Retinal pigment epithelial cell (primary cell): ENCODE data around the gene DSCAML1.

Experiments
- DNase-seq: peaks from one replicate; pipeline ENCODE4 v3.0.0-alpha.2; 2010; ENCODE audit warnings: low read depth
- H3K4me3 ChIP-seq: 2 replicates; pipeline ENCODE4 v1.5.1; 2011; ENCODE audit warnings: mild to moderate bottlenecking, low read length, control low read depth, moderate library complexity
- TF ChIP-seq, protein P1 (sequence below): conservative IDR thresholded peaks from 2 replicates; pipeline ENCODE4 v1.5.1; 2011; ENCODE audit warnings: low read depth, low read length, control low read depth, inconsistent platforms

The DSCAML1 gene

DNA sequence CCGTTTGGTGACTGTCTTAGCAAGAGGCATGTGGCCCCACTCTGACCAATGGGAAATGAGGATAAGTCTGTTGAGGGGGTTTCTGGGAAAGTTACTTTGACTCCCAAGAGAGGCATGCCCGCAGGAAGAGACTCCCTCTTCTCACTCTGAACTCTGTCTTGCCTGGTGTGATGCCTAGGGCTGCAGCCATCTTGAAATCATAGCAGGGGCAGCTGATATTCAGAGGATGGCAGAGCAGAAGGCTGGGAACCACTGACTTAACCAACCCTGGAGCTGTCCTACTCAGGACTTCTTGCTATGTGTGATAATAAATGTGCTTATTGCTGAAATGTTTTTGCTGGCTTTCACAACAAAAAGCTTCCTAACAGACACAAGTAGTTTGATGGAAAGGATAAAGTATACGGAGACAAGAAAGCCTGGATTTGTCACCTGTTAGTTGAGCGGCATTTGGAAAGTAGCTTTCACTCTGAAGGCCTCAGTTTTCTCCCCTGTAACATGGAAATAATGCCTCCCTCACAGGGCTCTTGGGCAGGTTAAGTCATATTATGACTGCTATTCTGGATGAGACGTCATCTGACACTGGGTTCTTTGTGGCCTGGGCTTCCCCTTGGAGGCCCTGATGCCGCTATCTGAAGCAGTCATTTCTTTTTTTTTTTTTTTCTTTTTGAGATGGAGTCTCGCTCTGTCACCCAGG, 340.8 kb downstream of the DSCAML1 start:
- no peak for DNase-seq
- TF ChIP-seq, protein P1, sequence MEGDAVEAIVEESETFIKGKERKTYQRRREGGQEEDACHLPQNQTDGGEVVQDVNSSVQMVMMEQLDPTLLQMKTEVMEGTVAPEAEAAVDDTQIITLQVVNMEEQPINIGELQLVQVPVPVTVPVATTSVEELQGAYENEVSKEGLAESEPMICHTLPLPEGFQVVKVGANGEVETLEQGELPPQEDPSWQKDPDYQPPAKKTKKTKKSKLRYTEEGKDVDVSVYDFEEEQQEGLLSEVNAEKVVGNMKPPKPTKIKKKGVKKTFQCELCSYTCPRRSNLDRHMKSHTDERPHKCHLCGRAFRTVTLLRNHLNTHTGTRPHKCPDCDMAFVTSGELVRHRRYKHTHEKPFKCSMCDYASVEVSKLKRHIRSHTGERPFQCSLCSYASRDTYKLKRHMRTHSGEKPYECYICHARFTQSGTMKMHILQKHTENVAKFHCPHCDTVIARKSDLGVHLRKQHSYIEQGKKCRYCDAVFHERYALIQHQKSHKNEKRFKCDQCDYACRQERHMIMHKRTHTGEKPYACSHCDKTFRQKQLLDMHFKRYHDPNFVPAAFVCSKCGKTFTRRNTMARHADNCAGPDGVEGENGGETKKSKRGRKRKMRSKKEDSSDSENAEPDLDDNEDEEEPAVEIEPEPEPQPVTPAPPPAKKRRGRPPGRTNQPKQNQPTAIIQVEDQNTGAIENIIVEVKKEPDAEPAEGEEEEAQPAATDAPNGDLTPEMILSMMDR: no peak
- H3K4me3 ChIP-seq: no peak overlapping the region

DNA sequence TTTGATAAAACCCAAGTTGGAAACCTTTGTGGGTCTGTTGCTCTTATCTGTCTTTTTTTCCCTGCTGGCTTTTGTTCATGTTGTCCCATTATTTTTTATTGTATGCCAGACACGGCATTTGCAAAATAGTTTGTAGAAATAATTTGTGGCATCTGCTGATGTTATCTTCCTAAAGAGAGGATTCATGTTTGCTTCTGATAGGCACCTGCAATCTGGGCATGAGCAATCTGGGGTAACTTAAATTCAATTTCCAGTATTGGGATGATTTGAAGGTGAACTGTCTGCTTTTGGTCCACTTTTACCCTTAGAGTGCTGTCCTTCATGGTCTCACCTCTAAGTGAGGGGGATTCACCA, 342.5 kb downstream of the DSCAML1 start:
- TF ChIP-seq, protein P1: no peak
- no peak overlapping the region for H3K4me3 ChIP-seq
- DNase-seq: no peak

DNA sequence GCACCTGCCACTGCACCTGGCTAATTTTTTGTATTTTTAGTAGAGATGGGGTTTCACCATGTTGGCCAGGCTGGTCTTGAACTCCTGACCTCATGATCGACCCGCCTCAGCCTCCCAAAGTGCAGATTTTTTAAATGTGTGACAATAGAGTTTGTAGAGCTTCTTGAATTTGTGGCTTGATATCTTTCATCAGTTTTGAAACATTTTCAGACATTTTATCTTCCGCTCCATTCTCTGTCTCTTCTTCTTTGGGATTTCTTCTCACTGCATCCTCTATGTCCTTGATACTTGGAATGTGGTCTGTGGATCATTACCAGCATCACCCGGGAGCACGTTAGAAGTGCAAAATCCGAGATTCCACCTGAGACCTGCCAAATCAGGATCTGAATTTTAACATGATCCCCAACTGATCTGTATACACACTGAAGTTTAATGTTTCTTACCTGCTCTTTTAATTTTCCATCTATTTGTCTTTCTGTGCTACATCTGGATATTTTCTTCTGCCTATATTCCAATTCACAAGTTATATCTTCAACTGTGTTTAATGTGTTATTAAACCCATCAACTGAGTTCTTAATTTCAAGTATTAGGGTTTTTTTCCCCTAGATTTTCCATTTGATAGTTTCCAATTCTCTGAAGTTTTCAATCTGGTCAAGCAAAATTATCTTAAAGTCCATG, 343.0 kb downstream of the DSCAML1 start:
- no peak for DNase-seq
- H3K4me3 ChIP-seq: no peak overlapping the region
- TF ChIP-seq, protein P1: no peak

DNA sequence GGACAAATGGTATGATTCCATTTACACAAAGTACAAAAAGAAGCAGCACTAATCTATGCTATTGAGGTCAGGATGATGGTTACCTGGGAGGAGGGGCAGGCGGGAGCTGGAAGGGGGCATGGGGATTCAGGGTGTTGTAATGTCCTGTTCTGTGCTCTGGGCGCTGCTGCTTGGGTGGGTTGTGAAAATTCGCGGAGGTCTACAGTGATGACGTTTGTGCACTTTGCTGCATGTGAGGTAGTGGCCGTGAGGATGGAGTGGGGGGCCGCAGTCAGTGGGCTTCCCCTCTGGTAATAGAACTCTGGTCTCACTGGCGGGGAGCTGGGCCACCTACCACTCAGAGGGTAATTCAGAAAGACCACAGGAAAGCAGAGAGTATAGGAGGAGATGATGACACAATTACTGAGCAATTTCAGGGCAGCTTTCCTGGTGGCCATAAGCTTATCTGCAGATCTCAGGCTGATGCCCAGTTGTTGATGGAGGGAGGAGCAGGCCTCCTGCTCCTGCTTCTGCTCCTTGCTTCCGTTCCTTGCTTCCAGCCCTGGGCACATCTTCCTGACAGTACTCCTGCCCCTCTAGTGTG, 347.8 kb downstream of the DSCAML1 start:
- TF ChIP-seq, protein P1: no peak

DNA sequence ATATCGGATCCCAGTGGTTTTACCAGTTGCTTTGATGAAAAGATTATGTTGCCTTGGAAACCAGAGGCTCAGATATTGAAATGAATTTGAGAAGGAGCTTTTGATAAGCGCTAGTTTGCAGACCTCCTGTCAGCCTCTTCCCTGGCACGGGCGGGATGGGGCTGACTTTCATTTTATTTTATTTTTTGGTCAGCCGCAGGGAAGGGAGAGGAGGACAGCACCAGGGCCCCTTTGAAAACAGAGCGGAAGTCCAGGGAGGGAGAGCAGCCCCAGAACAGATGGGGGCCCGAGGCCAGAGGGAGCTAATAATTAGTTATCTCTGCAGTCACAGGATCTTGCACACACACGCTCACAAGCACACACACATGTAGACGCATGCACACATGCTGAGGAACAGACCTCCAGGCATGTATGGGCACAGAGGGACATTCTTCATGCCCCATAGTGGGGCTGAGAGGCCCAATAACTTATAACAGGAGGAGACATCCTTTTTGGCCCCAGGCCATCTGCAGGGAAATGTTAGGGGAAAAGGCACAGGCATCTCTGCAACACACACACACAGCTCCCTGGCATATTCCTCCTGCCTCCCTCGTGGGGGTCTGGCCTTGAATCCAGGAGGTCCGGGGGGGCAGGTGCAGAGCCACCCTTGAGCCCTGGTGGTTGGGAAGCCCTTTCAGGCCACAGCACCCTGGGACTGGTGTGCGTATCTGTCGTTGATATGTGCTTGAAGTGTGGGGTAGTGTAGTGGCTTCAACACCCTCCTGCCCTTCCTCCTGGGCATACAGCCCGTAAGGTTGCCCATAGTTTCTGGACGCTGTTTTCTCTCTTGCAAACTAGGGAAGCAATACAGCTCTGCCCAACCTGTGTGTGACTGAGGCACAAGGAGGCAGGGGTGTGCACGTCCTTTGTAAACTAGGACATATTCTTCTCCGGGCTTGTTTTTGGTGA, 352.0 kb downstream of the DSCAML1 start:
- DNase-seq: no peak
- TF ChIP-seq, protein P1: no peak
- no peak overlapping the region for H3K4me3 ChIP-seq

More for the DNA sequence above, 347.8 kb downstream of the DSCAML1 start:
- H3K4me3 ChIP-seq: no peak overlapping the region
- DNase-seq: no peak

DNA sequence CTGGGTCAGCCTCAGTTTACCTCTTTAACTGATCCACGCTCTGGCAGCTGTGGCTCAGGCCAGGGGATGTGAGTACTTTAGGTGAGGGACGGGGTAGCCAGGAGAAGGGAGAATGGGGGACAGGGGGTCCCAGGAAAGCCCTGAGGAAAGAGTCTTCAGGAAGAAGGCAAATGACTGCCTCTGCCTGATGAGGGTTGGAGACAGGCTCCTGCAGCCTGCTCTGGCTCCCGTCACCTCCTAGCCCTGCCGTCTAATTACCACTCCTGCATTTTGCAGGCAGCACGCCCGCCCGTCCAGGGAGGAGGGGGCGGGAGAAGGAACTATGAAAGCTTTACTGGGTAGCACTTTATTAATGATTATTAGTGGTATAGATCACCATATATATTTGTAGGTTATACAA, 352.8 kb downstream of the DSCAML1 start:
- no peak for DNase-seq
- TF ChIP-seq, protein P1: no peak
- no peak overlapping the region for H3K4me3 ChIP-seq
